Epidermal melanocyte (primary cell): ENCODE measurements around the gene PRCP.

Experiments
- DNase-seq: peaks from one replicate; pipeline ENCODE4 v3.0.0; 2011; ENCODE audit warnings: low spot score; ENCODE audit not compliant: insufficient read length

PRCP gene

DNA sequence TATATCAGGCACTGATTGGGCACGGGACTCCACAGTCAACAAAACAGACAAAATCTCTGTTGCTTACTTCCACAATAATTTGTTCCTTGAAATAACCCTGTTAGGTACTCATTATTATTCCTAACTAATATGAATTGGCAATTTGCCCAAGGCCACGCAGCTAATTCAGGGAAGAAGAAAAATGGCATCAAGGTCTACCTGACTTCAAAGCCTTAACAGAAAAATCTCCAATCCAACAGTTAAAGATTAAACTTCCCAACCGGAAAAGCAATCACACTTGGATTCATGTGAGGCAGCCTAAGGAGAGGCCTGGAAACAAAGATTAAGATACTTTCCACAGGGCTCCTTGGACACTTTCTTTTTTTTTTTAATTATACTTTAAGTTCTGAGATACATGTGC, 68.9 kb downstream of the PRCP start:
- DNase-seq, result no peak

DNA sequence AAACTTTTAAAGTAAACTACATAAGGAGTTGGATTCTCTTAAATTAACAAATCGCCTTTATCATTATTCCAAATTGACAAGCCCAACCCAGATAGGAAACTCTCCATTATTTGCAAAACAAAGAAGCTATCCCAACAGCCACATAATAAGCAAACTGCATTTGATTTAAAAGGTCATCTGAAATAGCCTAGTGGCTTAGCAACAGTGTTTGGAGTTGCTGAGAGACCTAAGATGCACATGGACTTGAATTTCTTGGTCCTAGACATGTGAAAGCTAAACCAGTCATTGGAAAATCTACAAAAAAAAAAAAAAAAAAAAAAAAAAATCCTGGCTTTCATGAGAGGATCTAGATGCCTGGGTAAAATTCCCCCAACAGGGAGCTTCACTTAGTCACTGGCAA, 69.5 kb downstream of the PRCP start:
- DNase-seq, result no peak

DNA sequence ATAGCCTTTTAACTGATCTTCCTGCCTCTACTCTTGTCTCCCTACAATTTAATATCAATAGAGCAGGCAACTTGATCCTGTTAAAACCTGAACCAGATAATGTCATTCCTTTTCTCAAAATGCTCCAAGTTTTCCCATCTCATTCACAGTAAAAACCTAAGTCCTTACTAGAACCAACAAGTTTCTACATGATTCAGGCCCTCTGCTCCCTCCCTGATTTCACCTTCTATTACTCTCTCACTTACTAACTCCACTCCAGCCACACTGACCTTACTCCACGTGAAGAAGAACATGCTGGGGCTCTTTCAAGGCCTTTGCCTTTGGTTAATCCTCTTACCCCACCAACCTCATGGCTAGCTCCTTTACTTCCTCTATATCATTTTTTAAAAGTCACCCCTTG, 71.1 kb downstream of the PRCP start:
- DNase-seq, result no peak

DNA sequence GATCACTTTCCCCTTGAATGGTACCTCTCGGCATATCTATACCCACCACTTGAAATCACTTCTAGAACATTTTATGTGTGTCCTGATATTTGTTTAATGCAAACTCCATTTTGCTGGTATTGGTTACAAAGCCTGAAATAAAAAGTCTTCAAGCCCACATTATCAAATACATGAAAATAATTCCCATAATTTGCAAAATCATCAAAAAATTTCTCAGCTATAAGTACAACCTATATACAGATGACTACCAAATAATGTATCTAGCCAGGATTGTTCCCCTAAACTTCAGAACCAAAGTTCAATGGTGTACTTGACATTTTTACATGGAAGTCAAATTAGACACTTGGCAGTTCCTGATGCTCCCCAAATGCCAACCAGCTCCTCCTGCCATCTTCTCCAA, 71.8 kb downstream of the PRCP start:
- DNase-seq, result no peak

DNA sequence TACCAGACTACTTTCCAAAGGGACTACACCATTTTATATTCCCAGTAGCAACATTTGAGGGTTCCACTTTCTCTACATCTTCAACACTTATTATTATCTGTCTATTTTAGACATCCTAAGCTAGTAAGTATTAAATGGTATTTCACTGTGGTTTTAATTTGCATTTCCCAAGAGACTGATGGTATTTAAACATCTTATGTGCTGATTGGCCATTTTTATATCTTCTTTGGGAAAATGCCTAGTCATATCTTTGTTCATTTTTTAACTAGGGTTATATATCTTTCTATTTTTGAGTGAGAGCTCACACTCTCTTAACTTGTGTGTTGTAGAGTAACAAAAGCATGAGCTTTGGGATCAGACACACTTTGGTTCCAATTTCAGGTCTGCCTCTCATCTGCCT, 73.7 kb downstream of the PRCP start:
- DNase-seq, result no peak

DNA sequence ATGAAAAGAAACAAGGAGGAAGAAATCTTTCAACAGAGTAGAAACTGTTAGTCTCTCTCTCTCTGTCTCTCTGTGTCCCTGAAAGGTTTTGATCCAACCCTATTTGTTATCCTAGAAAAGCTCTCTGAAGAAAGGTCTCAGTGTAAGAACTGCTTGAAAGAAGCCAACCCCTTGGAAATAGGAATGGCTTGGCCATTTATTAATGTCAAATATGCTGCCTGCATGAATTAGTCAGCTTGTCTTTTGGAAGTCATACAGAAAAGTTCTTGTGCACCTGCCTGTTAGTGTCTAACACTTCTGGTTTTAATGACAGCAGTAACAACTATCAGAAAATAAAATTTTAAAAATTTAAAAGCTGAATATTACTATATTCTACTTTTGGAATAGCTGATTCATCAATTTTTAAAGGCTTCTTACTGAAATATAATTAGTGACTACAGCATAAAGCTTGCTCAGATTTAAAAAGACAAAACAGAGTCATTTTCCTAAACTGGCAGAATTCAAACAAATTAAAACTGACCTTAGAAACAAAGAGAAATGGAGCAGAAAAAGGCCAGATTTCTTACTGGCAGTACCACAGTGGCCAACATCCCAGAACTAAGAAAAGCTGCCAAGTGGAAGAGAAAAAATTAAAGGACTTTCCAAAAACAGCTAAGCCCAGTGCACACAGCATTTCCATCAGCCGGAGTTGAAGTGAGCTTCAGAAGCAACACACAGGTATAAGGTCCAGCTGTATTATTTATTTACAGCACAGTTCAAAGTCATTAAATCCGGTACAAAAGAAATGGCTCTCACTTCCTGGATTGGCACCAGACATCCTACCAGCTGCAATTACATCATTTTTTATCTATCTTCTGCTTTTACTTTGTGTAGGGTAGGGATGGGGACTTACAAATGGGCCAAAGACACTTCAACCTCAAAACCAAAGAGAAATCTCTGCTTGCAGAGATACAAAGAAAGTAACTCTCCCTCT, 76.3 kb downstream of the PRCP start:
- no peak for DNase-seq

DNA sequence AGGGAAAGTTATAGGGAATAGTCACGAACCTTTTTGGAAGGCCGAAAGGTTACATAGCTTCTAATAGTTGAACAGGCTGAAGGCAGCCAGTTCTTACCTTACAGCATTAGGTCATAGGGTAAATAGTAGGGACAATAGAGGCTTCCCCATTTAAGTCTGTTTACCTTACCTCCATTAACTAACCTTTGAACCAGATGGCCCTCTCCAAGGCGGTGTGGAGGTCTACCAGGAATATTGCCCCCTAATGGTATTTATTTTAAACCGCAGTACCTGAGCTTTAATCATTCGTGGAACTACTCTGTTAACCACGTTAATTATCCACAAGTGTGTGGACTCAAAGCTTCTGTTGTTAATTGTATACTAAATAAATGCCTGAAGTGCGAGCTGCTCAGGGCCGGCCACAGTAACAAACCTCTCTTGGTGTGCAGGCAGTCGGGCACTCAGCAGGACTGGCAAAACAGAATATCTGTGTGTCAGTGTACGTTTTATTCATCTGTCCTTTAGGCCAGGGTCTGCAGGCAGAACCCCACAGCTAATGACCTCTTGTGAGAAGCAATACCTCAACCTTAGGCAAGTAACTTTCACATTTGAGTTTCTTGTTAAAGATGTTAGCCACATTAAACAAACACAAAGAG, 81.7 kb downstream of the PRCP start:
- DNase-seq, result no peak

DNA sequence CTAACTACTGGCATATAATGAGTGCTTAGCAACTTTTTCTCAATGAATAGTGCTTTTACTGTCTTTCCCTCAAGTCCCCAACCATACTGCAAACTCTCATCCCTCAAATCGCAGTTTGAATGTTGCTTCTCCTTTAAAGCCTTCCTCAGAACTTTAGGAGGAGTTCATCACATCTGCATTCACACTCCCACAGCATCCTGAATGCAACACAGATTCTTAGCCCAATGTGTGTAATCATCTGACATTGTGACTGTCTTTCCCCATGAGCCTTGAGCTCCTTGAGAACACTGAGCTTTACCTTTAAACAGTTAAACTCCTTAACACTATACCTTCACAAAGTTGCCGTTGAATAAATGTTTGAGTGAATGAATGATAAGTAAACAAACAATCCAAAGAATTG, 84.8 kb downstream of the PRCP start:
- DNase-seq, result no peak

DNA sequence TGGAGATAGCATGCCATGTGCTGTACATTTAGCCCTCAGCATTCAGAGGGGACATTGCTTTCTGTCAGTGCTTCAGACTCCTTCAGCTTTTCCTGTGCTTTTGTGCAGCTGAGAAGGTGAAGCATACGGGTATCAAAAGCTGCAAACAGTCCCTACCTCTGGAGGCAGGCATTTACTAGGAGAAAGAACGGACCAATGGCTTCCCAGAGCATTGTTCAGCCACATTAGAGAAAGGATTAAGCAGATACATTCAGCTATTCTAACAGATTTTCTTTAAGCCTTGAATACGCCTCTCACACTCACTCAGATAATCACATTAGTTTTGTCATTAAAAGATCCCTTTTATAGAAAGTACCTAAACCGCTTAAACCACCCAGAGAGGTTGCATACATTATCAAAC, 85.9 kb downstream of the PRCP start:
- DNase-seq, result no peak

DNA sequence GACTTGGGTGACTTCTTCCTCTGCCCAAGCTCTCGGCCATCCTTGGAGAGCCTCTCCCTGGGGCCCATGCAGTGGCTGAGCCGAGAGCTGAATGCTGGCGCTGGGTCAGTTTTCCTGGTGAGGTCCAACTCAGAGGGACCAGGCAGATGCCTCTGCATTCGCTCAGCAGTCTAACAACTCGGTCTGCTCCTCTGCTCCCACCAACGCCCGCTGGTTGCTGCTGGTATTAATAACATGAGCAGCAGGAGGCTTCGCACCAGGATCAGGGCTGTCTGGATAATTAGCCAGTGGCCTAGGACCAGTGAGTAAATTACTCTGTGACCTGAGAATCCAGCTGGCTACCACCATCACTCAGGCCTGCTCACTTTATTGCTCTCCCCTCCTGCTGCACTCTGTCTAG, 88.9 kb downstream of the PRCP start:
- no peak for DNase-seq

DNA sequence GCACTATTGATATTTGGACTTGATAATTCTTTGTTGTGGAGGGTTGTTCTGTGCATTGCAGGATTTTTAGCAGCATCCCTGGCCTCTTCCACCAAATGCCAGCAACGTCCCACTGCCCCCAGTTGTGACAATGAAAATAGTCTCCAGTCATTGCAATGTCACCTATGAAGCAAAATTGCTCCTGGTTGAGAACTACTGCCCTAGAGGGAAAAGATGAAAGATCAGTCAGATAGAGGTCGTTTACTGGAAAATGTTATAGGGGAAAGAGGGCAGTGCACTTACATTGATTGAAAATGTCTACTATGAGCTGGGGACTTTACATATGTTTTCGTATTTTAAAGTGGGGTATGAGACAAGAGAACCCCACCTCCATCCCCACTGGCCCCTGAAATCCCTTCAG, 89.5 kb downstream of the PRCP start:
- no peak for DNase-seq

DNA sequence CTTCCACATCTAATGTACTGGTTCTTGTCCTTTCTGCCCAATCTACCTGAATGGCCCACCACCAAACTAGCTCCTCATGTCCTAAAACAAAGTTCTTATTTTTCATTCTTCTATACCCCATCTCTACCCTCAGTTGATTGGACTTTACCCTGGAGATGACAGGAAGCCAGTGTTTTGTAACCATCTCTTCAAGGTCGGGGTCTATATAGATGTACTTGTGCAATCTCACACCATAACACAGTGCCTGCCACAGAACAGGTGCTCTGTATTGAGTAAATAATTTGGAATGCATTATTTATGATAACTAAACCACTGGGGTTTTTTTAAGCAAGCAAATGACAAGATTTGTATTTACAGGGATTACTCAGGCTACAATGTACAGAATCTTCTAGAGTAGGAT, 89.9 kb downstream of the PRCP start:
- DNase-seq, result no peak

DNA sequence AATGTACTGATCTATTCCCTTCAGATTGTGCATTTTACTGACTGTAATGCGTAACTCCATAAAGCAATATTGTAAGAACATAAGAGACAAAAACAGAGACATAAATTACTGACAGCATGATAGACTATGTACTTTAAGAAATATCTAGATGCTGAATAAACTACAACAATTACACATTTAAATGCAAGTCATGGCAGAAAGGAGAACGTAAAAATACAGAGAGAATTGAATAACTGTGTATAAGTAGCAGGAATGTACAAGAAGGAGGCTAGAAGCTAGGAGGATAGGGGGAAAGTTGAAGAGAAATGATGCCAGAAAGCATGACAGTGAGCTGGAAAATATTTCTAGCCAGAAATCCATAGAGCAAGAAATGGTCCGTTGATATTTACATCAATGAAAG, 92.6 kb downstream of the PRCP start:
- DNase-seq, result no peak

DNA sequence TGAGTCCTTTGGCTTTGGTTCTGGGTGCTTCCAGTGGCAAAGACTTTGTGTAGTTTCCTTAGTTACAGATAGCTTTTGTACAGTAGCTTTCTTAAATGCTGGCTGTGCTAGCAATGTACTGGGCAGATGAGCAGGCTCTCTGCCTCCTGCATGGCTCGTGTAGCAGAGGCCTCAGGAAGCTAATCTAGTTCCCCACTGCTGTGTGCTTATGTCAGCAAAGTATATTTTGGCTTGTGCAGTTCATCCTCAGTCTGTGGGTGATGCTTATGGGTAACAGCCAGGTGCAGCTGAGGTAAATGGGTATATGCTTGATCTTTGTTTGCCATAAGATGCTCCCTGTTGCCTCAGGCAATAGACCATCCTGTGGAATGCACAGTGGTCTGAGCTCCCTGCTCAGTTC, 97.5 kb downstream of the PRCP start:
- DNase-seq, result no peak

DNA sequence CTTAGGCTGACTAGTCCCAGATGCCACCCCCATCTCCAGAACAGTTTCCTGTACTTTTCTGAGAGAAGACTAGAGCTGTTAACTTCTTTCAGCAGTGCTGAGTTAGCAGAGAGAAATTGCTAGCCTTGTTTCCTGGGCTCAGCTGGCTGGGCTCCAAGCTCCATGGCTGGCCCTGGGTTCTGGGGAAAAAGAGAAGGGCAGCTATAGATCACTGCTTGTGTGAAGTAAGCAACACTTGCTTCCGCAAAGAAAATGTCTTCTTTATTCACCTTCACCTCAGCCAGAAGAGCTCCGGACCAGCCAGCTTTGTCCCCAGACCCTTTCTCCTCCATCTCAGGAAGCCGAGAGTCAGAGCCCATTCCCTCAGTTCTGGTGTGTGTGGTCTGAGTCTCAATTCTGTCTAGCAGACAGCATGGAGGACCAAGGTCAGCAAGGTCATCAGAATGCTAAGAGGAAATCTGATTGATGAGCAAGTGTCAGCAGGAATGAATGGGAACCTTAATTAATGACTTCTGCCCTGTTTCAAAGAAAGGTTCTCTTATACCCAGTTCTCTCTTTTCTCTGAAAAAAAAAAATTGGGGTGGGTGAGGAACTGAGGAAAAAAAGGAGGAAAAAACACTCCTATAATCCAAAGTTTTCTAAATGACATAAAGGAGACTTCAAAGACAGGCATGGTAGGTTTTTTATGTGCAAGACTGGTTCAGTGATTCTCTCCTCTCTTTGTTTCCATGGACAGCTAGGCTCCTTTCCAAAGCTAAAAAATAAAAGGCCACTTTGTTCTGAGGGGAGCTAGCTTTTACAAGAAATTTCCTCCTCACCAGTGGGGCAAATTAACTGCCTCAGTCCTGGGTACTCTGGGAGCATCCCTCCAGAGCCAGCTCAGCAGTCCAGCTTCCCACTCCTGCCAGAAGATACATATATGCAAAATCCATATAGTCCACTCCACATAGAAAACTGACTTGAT, 103.0 kb downstream of the PRCP start:
- no peak for DNase-seq

DNA sequence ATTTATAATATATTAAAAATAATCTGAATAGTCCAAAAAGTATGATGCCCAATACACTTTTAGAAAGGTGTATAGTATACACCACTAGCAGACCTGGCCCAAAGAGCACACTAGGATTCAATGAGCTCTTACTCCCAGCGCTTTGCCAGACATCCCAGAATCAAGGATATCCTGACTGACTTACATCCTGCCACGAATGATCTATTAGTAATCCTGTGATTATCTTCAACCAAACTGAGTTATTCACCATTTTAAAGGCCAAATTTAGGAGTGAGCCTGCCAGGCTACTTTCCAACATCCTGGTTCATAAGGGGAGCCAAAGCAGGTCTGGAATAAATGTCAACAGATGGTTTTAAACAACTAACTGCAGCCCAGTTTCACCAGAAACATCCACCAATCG, 105.7 kb downstream of the PRCP start:
- DNase-seq, result no peak

DNA sequence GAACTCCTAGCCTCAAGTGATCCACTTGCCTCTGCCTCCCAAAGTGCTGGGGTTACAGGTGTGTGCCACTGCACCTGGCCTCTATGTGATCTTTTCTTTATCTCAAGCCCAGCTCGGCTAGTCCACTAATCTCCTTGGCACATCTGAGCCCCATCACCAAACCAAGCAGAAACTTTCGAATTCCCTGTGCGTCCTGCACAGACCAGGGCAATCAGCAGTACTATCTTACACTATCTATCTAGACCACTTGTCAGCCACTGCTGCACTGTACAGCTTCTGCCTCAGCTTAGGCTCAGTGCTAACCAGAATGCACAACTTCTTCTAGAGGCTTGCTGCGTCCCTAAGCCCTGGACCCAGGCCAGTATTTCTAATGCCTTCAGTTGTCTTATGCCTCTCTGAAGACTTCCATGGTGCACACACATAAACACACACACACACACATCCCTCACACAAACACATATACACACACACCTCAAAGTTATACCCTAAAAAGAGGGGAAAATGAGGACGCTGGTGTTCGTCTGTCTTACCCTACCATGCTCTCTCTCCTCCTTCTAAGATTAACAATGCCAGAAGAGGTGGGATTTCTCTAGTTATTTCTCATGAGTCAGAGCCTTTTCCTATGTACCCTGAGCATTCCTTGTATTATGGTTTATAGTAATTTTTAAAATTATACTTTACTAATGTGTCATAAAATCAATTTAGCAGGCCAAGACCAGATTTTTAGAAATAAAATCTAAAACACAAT, 107.2 kb downstream of the PRCP start:
- no peak for DNase-seq

DNA sequence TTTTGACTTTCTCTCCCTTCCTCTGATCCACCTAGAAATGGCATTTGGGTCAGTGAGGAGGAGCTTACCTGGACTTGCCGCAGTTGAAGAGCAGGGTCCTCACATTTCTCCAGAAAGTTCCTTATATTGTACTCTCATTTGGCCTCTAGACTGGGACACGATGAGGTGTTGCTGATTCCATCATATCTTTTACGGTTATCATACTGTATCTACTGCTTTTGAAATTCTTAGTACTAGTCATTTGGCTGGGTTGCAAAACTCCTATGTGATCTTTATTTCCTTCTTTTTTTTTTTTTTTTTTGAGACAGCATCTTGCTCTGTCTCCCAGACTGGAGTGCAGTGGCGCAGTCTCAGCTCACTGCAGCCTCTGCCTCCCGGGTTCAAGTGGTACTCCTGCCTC, 107.9 kb downstream of the PRCP start:
- DNase-seq, result no peak

DNA sequence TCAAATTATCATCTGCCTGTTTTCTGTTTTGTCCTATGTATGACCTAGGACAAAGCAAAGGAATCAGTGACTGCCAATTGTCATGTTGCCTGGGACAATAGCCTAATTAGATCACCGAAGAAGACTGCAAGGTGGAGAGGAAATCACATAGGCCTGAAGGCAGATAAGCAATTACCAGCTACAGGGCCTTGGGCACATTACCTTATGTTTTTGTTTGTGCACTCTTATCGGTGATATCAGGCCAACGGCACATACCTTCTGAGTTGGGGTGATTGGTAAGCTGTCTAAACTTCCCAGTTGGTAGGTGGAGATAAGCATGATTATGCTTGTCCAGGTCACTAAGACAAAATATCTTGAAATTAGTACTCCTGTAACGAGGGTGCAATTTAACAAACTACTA, 108.5 kb downstream of the PRCP start:
- DNase-seq, result no peak

DNA sequence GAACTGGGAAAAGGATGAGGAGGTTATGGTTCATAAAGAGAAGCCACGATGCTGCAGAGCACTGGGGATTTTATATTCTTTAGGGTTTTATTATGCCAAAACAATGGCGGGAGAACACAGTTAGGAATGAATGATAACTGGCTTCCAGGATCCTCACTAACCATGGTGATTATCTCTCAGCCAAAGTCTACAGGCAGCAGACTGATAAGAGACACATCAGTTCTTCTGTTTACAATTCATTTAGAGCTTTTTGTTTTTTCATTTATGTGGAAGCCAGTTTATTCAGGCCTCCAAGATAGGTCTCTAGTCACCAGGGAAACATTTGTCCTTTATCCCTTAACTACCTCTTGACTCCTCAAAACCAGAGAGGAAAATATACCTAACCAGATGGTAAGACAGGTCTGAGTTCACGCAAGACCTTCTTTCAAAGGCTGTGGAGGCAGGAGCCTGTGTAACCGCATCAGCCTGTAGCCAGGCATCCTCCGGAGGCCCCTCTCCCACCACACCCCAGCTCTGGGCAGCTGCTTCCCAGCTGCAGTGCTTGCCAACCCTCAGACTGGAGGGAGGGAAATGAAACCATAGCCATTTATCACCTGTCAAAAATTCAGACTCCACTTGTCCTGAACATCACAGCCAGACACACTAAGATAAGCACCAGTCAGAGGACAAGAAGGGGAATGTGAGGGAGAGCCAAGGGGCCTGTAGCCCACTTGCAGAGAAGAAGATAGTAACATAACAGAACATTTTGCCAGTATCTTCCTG, 109.3 kb downstream of the PRCP start:
- DNase-seq, result no peak
